GM23338 (cell line): ENCODE results near the gene SLC9B1.

ENCODE experiments used
- CREB1 ChIP-seq: fragments of 250-450 bp; sonication (Bioruptor Pico); IDR thresholded peaks from 2 replicates; pipeline ENCODE4 v1.5.0; 2020; ENCODE audit warnings: low read depth, mild to moderate bottlenecking, moderate library complexity
- CTCF ChIP-seq, 2 experiments: fragments of 200-600 bp in 1 of 2; sonication (generic) in 1 of 2; conservative IDR thresholded peaks; 2 replicates each; pipeline versions ENCODE4 v1.5.1 to v1.6.1; 2016 to 2017; ENCODE audit warnings: antibody characterized with exemption in 2 of 2, low read depth in 2 of 2, mild to moderate bottlenecking in 2 of 2, moderate library complexity in 1 of 2
- JUNB ChIP-seq: IDR thresholded peaks from one replicate; pipeline ENCODE4 v1.6.1; 2016; ENCODE audit warnings: antibody characterized with exemption; ENCODE audit not compliant: unreplicated experiment
- POLR2AphosphoS5 ChIP-seq: IDR thresholded peaks from 2 replicates; pipeline ENCODE4 v1.6.1; 2016; ENCODE audit warnings: antibody characterized with exemption, low read depth

GRCh38 chr4:103052145-103052544 lies 32.6 kb upstream of the SLC9B1 start:
- TF ChIP-seq CTCF (conservative IDR thresholded peaks at IDR 0.05; ENCODE audit: low read depth in 2 of 2) (no peak), JUNB (no peak), CREB1 (CRISPR knock-in tag) (no peak), POLR2AphosphoS5 (no peak)
